ENCODE results near the gene ITLN1. TPM values are rescaled to one million over a fixed set of nuclear protein-coding genes. Genes with fewer than 3 reads are reported as not detected.
"Not testable (repeated sequence)": the region's sequence is repeated elsewhere in the genome, so short reads cannot be mapped to it uniquely, and the experiment has no call there.

The ITLN1 gene
- total RNA-seq, 1 experiment from 2014 or later, result not detected

DNA sequence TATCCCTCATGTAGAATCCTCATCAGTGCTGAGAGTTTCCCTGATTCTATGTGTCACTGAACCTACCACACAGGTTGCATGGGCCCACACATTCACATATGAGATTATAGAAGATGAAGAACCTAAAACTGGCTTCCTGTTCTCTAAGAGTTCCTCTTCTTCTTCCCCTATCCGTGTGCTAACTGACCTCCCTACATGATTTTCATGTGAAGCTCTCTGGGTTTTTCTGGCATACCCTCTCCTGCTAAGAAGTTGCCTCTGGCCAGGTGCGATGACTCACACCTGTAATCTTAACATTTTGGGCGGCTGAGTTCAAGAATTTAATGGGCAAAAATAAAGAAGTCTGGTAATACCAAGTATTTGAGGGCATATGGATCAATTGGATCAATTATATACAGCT lies 16.8 kb downstream of the ITLN1 start:
- Histone ChIP-seq H3K4me3 (no peak overlapping the region), H3K36me3 (no peaks in the 10 kb centered on the region), H3K27me3 (no peaks in the 10 kb centered on the region), H3K9me3 (replicated peaks) (no peaks in the 10 kb centered on the region), H3K27ac (no peak overlapping the region), H3K4me1 (no peaks in the 10 kb centered on the region)
- no peak for DNase-seq

DNA sequence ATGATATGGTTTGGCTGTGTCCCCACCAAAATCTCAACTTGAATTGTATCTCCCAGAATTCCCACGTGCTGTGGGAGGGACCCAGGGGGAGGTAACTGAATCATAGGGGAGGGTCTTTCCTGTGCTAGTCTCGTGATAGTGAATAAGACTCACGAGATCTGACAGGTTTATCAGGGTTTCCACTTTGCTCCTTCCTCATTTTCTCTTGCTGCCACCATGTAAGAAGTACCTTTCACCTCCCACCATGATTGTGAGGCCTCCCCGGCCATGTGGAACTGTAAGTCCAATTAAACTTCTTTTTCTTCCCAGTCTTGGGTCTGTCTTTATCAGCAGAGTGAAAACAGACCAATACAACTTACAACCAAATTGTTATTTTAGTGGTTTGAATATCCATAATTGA lies 17.3 kb downstream of the ITLN1 start:
- H3K9me3 ChIP-seq (replicated peaks); H3K4me3 ChIP-seq; H3K36me3 ChIP-seq; H3K4me1 ChIP-seq; H3K27ac ChIP-seq; DNase-seq; H3K27me3 ChIP-seq: not testable (repeated sequence)

DNA sequence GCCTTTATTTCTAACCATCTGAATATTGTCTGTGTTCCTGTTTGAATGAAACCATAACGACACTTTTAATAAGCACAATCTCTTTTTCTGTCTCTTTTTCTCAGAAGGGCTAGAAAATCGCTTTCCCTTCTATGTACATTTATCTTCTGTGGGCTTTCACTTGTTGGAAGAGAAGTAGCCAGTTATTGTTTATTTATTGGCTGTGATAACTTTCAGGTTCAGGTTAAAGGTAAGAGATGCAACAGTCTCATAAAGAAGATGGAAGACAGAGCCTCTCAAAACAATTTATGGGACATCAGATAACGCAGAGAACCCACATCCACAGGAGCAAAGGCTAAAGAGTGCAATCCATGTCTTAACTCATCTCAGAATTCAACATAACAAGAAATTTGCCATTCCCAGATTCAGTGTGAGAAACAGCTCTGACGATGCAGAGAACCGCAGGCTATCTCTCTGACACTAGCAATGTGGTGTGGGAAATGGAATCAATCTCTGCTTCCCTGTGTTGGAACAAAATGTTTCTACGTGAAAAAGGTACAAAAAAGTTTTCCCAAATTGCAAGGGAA lies 18.2 kb downstream of the ITLN1 start:
- H3K4me3 ChIP-seq, result no peak overlapping the region
- no peak overlapping the region for H3K27ac ChIP-seq
- H3K9me3 ChIP-seq (replicated peaks), result no peaks in the 10 kb centered on the region
- no peak for DNase-seq
- H3K27me3 ChIP-seq, result no peaks in the 10 kb centered on the region
- no peaks in the 10 kb centered on the region for H3K4me1 ChIP-seq
- H3K36me3 ChIP-seq, result no peaks in the 10 kb centered on the region

DNA sequence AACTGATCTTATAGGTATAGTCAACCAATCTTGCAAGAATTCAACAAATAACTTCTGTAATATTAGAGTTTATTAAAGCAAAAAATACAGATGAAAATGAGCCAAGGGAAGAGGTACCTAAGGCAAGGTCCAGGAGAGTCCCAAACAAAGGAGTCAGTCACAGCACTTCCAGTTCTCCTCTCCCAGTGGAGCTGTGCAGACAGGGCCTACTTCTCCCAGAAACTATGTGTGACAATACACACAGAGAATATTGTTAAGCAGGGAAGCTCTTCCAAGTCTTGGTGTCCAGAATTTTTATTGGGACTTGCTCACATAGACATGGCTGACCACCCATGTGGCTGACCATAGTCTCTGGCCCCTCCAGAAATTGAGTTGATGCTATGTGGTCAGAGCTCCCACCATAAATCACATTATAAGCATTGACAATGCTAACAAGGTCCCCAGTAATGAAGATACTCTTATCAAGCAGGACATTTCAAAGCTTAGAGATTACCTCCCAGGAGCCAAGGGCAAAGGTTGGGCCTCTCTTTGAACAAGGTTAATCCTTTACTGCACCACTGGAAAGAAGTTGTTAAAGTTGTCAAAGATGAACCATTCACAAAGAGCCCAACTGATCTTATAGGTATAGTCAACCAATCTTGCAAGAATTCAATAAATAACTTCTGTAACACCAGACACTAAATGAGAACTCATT lies 18.8 kb downstream of the ITLN1 start:
- H3K4me3 ChIP-seq, result no peak overlapping the region
- no peaks in the 10 kb centered on the region for H3K4me1 ChIP-seq
- no peaks in the 10 kb centered on the region for H3K27me3 ChIP-seq
- no peaks in the 10 kb centered on the region for H3K36me3 ChIP-seq
- no peaks in the 10 kb centered on the region for H3K9me3 ChIP-seq (replicated peaks)
- H3K27ac ChIP-seq, result no peak overlapping the region
- no peak for DNase-seq

DNA sequence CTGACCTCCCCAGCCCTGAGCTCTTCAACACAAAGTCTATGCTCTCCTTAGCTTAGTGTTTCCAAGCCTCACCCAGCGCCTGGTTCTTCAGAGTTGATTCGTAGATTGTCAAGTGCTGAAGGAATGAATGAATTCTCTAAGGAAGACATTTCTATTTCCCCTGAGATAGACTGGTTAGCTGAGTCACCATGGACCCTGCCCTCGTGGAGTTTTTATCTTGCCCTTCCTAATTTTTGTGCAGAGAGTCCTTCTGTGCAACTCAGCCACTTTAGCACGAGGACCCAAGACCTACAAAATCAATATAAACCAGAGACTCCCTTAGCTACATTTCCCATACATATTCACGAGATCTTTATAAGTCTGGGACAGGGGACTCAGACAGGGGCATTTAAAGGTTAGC lies 19.6 kb downstream of the ITLN1 start:
- DNase-seq, result no peak
- no peak overlapping the region for H3K27ac ChIP-seq
- H3K4me3 ChIP-seq, result no peak overlapping the region
- no peaks in the 10 kb centered on the region for H3K27me3 ChIP-seq
- H3K36me3 ChIP-seq, result no peaks in the 10 kb centered on the region
- no peaks in the 10 kb centered on the region for H3K9me3 ChIP-seq (replicated peaks)
- no peaks in the 10 kb centered on the region for H3K4me1 ChIP-seq

DNA sequence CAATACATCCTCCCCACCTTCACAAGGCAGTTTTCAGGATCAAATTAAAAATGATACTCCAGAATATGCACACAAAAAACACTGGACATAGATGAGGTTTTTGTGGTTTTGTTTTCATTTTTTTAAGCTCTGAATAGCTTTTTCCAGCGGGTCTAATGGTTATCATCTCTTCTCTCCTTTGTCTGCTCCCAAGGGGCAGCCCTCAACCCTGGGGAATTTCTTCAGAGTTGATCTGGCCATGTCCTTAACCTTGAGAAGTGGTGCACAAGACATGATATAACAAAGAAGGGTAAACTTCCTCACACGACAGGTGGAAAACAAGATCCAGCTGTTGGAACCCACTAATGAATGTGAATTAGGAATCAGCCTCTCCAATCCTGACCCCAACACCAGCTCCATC lies 20.8 kb downstream of the ITLN1 start:
- Histone ChIP-seq H3K27me3 (no peaks in the 10 kb centered on the region), H3K4me3 (no peak overlapping the region), H3K27ac (no peak overlapping the region), H3K9me3 (replicated peaks) (no peaks in the 10 kb centered on the region), H3K4me1 (no peaks in the 10 kb centered on the region), H3K36me3 (no peaks in the 10 kb centered on the region)
- DNase-seq, result no peak

DNA sequence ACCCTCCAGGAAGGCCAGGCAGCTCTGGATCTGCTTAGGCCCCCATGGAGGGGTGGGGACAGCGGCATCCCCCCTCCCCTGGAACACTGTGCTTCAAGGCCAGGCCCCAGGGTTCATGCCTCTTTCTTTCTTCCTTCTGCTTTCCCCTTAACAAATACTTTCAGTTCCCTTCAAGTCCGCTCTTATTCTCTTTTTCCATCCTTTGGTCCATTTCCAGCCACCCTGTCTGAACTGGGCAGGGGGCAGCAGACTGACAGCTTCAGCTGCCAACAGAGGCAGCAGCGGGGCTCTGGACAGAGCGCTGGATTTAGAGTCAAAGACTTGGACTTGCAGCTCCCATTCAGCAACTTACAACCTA lies 21.2 kb downstream of the ITLN1 start:
- no peaks in the 10 kb centered on the region for H3K27me3 ChIP-seq
- no peak for DNase-seq
- H3K4me1 ChIP-seq, result no peaks in the 10 kb centered on the region
- no peaks in the 10 kb centered on the region for H3K9me3 ChIP-seq (replicated peaks)
- H3K27ac ChIP-seq, result no peak overlapping the region
- no peak overlapping the region for H3K4me3 ChIP-seq
- no peaks in the 10 kb centered on the region for H3K36me3 ChIP-seq

DNA sequence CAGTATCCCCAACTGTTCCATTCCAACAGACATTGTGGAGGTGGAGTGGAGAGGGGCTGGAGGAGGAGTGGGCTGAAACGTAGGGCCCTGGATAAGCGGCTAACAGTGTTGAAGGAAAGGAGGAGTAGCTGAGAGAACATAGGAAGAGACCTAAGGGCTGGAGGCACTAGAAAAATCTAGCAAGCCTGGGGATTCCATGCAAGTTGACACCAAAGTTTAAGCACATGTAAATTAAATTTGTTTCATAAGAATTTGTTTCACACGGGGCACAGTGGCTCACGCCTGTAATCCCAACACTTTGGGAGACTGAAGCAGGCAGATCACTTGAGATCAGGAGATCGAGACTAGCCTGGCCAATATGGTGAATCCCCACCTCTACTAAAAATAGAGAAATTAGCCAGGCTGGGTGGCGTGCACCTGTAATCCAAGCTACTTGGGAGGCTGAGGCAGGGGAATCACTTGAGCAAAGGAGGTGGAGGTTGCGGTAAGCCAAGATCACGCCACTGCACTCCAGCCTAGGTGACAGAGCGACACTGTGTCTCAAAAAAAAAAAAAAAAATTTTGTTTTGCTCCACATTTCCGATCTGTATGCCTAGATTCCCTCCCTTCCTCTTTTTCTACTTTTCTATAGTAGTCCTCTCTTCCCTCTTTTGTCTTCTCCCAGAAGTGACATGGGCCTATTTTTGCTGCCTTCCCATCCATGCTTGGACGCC lies 21.8 kb downstream of the ITLN1 start:
- Histone ChIP-seq H3K4me3 (no peak overlapping the region), H3K36me3 (no peaks in the 10 kb centered on the region), H3K27ac (no peak overlapping the region), H3K4me1 (no peaks in the 10 kb centered on the region), H3K9me3 (replicated peaks) (no peaks in the 10 kb centered on the region), H3K27me3 (no peaks in the 10 kb centered on the region)
- DNase-seq, result no peak

DNA sequence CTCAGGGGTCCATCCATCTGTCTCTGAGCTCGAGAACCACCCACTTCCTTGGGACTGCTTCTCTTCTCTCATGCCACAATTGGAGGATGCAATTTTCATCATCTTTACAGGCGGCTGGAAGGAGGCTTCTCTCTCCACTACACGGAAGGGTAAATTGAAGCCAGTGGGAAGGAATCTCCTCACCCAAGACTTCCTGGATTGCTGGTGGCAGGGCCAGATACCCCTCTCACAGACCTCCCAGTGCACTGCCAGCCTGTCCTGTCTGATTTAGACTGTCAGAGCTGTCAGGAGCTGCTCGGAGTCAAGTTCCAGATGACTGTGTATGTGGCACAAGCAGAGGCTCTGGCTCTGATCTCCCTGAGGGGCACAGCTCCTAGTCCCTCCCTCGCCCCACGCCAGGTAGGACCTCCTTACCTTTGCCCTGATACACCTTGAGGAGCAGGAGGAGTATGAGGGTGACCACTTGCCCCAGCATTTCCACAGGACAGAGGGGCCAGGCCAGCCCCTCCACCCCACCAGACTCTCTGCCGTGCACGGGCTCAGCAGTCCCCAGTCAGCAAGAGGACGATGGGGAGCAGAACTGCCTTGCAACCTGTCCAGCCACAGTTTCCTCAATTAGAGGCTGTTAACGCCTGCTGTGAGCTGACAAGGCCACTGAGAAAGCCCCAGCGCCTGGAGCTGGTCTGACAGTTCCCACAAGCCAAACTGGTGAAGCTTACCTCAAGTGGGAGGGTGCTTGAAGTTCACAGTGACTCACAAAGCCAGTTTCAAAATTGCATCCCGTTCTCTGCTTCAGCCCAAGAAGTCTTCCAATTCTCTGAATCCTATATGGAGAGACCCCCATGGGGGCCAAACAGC lies 22.5 kb downstream of the ITLN1 start, which contains the start of gene CD244:
Gene CD244, minus strand, starts transcription at position 685 of the 858 bp plus-strand sequence. Its CDS starts 210 bp downstream, at position 475.
- H3K4me1 ChIP-seq, result no peaks in the 10 kb centered on the region
- DNase-seq, result no peak
- H3K27ac ChIP-seq, result no peak within 1 kb of the TSS
- no peaks in the 10 kb centered on the region for H3K27me3 ChIP-seq
- H3K36me3 ChIP-seq, result no peaks in the 10 kb centered on the region
- no peak within 1 kb of the TSS for H3K4me3 ChIP-seq
- H3K9me3 ChIP-seq (replicated peaks), result no peaks in the 10 kb centered on the region

DNA sequence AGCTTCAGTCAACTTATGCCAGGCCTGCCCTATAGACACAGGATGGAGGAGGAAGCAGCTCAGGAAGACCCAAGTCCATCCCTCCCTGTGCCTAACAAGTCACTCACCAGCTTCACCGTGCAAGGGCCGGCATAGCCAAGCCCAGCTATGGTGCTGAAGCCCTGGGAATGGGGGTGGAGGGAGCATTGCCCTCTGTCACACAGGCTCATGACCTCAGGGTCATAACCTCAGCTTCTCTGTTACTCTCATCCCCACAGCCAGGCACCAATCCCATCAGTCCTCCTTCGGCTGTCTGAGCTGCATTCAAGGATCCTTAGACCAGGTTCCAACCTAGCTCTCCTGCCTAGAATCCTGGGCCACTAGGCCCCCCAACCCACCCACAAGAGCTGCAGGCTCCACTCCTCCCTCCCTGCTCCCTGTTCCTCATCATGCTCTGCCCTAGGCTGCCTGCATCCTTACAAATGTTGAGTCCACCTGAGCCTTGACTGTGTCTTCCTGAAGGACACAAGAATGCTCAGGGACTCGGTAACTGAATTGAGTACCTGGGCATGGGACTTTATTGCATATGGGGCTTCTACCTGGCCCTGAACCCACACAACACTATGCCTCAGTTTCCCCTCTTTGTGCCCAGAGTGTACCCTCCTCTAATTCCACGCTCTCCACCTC lies 24.0 kb downstream of the ITLN1 start:
- H3K9me3 ChIP-seq (replicated peaks), result no peaks in the 10 kb centered on the region
- no peak for DNase-seq
- no peaks in the 10 kb centered on the region for H3K36me3 ChIP-seq

DNA sequence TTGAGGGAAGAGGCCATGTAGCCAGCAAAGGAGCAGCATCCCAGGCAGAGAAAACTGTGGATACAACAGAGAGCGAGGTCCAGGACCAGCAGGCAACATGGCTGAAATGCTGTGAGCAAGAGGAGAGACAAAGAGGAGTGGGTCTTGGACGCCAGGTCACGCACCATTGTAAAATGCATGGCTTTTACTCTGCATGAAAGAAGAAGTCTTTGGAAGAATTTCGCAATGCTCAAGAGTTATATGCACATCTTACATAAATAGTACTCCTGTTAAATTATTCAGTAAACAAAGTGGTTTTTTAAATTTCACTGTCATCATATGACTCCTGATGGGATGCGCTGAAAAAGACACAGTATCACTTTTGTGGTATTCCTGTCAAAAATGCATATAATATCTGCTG lies 25.8 kb downstream of the ITLN1 start:
- no peak for DNase-seq

More for the DNA sequence above, 24.0 kb downstream of the ITLN1 start:
- no peaks in the 10 kb centered on the region for H3K4me1 ChIP-seq
- H3K27ac ChIP-seq, result no peak overlapping the region
- H3K4me3 ChIP-seq, result no peak overlapping the region
- H3K27me3 ChIP-seq, result no peaks in the 10 kb centered on the region

DNA sequence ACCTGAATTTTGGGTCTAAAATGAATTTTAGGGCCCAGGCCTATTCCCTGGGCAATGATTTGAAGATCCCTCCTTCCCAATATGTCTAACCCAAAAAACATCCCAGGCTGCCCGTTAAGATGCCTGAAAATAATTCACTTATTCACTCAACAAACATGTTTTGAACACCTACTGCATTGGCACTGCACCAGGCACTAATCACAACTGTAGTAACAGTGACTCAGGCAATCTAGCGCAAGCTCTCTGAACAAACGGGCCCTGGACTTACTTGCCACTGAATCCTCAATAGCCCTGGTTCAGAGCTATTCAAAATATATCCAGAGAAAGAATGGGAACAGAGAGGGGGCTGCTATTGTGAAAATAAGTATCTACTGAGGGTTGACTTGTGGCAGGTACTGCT lies 26.5 kb downstream of the ITLN1 start:
- Histone ChIP-seq H3K4me3 (no peak overlapping the region), H3K27me3 (no peaks in the 10 kb centered on the region), H3K36me3 (no peaks in the 10 kb centered on the region), H3K27ac (no peak overlapping the region), H3K4me1 (no peaks in the 10 kb centered on the region), H3K9me3 (replicated peaks) (no peaks in the 10 kb centered on the region)
- no peak for DNase-seq

More for the DNA sequence above, 25.8 kb downstream of the ITLN1 start:
- H3K36me3 ChIP-seq, result no peaks in the 10 kb centered on the region
- H3K9me3 ChIP-seq (replicated peaks), result no peaks in the 10 kb centered on the region
- no peak overlapping the region for H3K27ac ChIP-seq
- no peaks in the 10 kb centered on the region for H3K27me3 ChIP-seq
- H3K4me1 ChIP-seq, result no peaks in the 10 kb centered on the region
- no peak overlapping the region for H3K4me3 ChIP-seq

DNA sequence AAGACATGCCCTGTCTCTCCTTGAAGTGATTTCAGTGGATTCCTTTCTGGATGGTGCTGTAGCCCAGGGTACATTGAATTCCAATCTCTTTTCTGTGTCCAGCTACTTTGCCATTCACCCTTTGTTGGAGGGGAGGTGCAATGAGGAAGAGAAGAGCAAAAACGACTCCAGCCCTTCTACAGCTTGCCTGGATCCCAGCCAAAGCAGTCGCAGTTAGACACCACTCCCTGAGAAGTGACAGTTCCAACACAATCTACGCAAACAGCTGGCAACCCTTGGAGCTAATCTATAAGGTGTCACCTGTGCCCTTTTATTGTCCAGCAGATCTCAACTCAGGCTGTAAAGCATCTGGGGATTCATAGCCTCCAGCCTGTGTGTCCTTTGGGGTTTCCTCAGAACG lies 26.9 kb downstream of the ITLN1 start:
- no peak overlapping the region for H3K27ac ChIP-seq
- no peaks in the 10 kb centered on the region for H3K9me3 ChIP-seq (replicated peaks)
- H3K36me3 ChIP-seq, result no peaks in the 10 kb centered on the region
- no peak overlapping the region for H3K4me3 ChIP-seq
- H3K4me1 ChIP-seq, result no peaks in the 10 kb centered on the region
- no peaks in the 10 kb centered on the region for H3K27me3 ChIP-seq
- DNase-seq, result no peak

DNA sequence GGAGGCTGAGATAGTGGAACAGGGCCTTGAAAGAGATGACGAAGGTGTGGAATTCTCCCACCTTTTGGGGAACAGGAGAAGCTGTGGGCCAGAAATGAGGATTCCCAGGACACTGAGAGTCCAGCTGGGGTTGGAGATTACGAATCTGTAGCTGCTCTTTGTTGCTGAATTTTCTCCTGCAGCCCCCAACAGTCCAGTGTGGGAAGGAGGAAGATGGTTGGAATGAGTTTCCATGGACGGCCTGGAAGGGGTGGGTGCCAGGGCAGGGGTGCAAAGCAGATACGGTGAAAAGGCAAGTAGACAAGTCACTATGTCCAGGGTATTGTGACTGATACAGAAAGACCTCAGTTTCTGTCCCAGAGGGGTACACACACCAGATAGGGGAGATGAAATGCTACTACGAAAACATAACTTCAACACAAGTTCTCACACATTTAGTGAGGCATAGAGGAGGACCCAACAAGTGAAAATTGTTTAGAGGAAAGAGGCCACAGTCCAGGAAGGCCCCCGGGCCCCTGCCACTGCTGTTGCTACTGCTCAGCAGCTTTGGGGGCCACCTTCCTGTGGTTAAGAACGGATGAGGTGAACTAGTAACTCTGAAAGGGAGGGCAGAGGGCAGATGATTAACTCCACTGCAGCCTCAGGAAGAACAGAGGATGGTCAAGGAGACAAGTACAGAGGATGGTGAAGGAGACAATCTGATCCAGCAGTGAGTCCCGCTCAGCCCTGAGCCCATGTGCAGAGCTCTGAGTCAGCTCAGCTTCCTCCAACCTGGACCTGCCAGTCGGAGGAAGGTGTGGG lies 29.6 kb downstream of the ITLN1 start:
- Histone ChIP-seq H3K4me3 (no peak overlapping the region), H3K9me3 (replicated peaks) (no peaks in the 10 kb centered on the region), H3K27ac (no peak overlapping the region), H3K4me1 (no peaks in the 10 kb centered on the region), H3K36me3 (no peaks in the 10 kb centered on the region), H3K27me3 (no peaks in the 10 kb centered on the region)
- DNase-seq, result no peak

All from SJCRH30 (cell line).